HEK293T (cell line): ENCODE measurements around the gene CEP135.

Source experiments
- ELF4 ChIP-seq: fragments of 450-650 bp; IDR thresholded peaks from 2 replicates; pipeline ENCODE4 v1.6.1; 2017; ENCODE audit warnings: antibody characterized with exemption
- FOXM1 ChIP-seq: fragments of 450-650 bp; IDR thresholded peaks from 2 replicates; pipeline ENCODE4 v1.6.1; 2017; ENCODE audit warnings: mild to moderate bottlenecking, borderline replicate concordance
- HDGF ChIP-seq: fragments of 450-650 bp; IDR thresholded peaks from 2 replicates; pipeline ENCODE4 v1.6.1; 2017; ENCODE audit warnings: antibody characterized with exemption, borderline replicate concordance
- L3MBTL2 ChIP-seq: fragments of 450-650 bp; conservative IDR thresholded peaks from 2 replicates; pipeline ENCODE4 v1.6.1; 2016; ENCODE audit warnings: mild to moderate bottlenecking
- LEF1 ChIP-seq: fragments of 450-650 bp; IDR thresholded peaks from 2 replicates; pipeline ENCODE4 v1.6.1; 2017; ENCODE audit warnings: mild to moderate bottlenecking, borderline replicate concordance
- SP1 ChIP-seq: fragments of 450-650 bp; IDR thresholded peaks from 2 replicates; pipeline ENCODE4 v1.6.1; 2017
- SUZ12 ChIP-seq: fragments of 450-650 bp; IDR thresholded peaks from 2 replicates; pipeline ENCODE4 v1.6.1; 2016; ENCODE audit warnings: mild to moderate bottlenecking
- ZNF384 ChIP-seq: fragments of 450-650 bp; IDR thresholded peaks from 2 replicates; pipeline ENCODE4 v1.6.1; 2016
- TF ChIP-seq, protein P1 (sequence below): fragments of 450-650 bp; IDR thresholded peaks from 2 replicates; pipeline ENCODE4 v1.6.1; 2016

DNA sequence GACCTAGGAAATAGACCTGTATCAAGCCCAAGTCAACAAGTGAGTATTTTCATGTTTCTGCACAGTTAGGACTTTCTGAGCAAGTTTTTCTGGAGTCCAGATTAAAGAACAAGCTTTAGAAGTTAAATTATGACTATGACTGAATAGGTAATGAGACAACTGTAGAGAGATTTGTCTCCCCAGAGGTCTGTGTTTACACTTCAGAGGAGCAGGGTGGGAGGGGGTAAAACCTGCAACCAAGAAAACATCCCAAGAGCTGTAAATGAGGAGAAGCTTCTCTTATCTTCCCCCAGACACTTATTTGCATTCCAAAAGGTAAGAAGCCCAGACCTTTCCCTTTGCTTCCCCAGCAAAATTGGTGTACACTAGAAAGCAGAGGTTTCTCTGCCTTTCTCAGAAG, 22.1 kb upstream of the CEP135 start:
- no peak for TF ChIP-seq ZNF384
- no peak for TF ChIP-seq FOXM1
- TF ChIP-seq, protein P1, sequence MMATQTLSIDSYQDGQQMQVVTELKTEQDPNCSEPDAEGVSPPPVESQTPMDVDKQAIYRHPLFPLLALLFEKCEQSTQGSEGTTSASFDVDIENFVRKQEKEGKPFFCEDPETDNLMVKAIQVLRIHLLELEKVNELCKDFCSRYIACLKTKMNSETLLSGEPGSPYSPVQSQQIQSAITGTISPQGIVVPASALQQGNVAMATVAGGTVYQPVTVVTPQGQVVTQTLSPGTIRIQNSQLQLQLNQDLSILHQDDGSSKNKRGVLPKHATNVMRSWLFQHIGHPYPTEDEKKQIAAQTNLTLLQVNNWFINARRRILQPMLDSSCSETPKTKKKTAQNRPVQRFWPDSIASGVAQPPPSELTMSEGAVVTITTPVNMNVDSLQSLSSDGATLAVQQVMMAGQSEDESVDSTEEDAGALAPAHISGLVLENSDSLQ, result no peak
- no peak for TF ChIP-seq SP1
- TF ChIP-seq HDGF, result no peak
- TF ChIP-seq LEF1, result no peak
- no peak for TF ChIP-seq ELF4
- TF ChIP-seq L3MBTL2, result no peak
- TF ChIP-seq SUZ12, result no peak
